Natural killer cell (primary cell): Measurements from ENCODE around the gene ZNF236. TPM values are rescaled to one million over a fixed set of nuclear protein-coding genes. Genes with fewer than 3 reads are reported as not detected.

Experiments
- ATAC-seq, 3 donors: fragments of 150-1000 bp in 2 of 3; fragments of 200-7000 bp in 1 of 3; cut with Tn5 transposase; 1 replicate in 1 of 3; 2 replicates in 2 of 3; pipeline ENCODE4 v1.10.0; 2021; ENCODE audit warnings: mild to moderate bottlenecking in 2 of 3, moderate library complexity in 2 of 3
- DNase-seq, 2 donors: peaks; one replicate each; pipeline versions ENCODE4 v3.0.0 to v3.0.0-alpha.2; 2013 to 2021; ENCODE audit warnings: mixed read lengths in 1 of 2
- H3K27ac ChIP-seq: one replicate; pipeline ENCODE4 v1.5.1; 2013; ENCODE audit warnings: mild to moderate bottlenecking, low read length
- H3K27me3 ChIP-seq: one replicate; pipeline ENCODE4 v1.6.1; 2013; ENCODE audit warnings: low read length; ENCODE audit not compliant: control insufficient read depth, insufficient read depth
- H3K36me3 ChIP-seq: one replicate; pipeline ENCODE4 v1.6.1; 2013; ENCODE audit warnings: low read length; ENCODE audit not compliant: control insufficient read depth, insufficient read depth
- H3K4me1 ChIP-seq: one replicate; pipeline ENCODE4 v1.6.1; 2013; ENCODE audit warnings: low read length; ENCODE audit not compliant: control insufficient read depth, insufficient read depth
- H3K4me3 ChIP-seq: one replicate; pipeline ENCODE4 v1.5.1; 2013; ENCODE audit warnings: low read length
- H3K9me3 ChIP-seq: one replicate; pipeline ENCODE4 v1.6.1; 2013; ENCODE audit warnings: low read length; ENCODE audit not compliant: control insufficient read depth, insufficient read depth
- H3K27ac Mint-ChIP-seq, 2 donors: one replicate each; pipeline ENCODE4 v1.8.0; 2022; ENCODE audit warnings: mild to moderate bottlenecking in 2 of 2, mixed read lengths in 2 of 2, moderate library complexity in 1 of 2
- H3K27me3 Mint-ChIP-seq, 2 donors: one replicate each; pipeline ENCODE4 v1.8.0; 2022; ENCODE audit warnings: low read depth in 2 of 2, mixed read lengths in 2 of 2
- H3K36me3 Mint-ChIP-seq: one replicate; pipeline ENCODE4 v1.8.0; 2022; ENCODE audit warnings: mixed read lengths
- H3K4me1 Mint-ChIP-seq, 2 donors: one replicate each; pipeline ENCODE4 v1.8.0; 2022; ENCODE audit warnings: mixed read lengths in 2 of 2
- H3K4me3 Mint-ChIP-seq: one replicate; pipeline ENCODE4 v1.8.0; 2022; ENCODE audit warnings: mild to moderate bottlenecking, moderate library complexity, mixed read lengths
- H3K9me3 Mint-ChIP-seq, 2 donors: one replicate each; pipeline ENCODE4 v1.8.0; 2022; ENCODE audit warnings: mixed read lengths in 2 of 2
- WGBS: methylation state at CpG from one replicate; pipeline ENCODE4 v1.1.7; 2013; ENCODE audit warnings: missing lambda C conversion rate; ENCODE audit not compliant: insufficient coverage; 5-methylcytosine and 5-hydroxymethylcytosine counted together
- intact Hi-C: fragments of 100-400 bp; cut with micrococcal nuclease; formaldehyde crosslinking; loops from one replicate; pipeline ENCODE4 v1.14.2; 2022
- total RNA-seq, 4 donors: library from RNA; stranded (reverse); fragments of 120-200 nt in 1 of 4; gene quantifications; one replicate each; pipeline versions ENCODE4 v1.2.3 to v1.2.4, GENCODE V29; 2013 to 2022
- TF ChIP-seq, protein P1 (sequence below): fragments of 200-600 bp; IDR thresholded peaks from one replicate; pipeline ENCODE4 v1.8.0; 2022; ENCODE audit warnings: antibody characterized with exemption

The ZNF236 gene
- total RNA-seq, 3 donors from 2014 or later (not counting 1 experiment from before 2014, with no cell fraction given) = 35.1 to 42.2 (median 39.7) TPM

DNA sequence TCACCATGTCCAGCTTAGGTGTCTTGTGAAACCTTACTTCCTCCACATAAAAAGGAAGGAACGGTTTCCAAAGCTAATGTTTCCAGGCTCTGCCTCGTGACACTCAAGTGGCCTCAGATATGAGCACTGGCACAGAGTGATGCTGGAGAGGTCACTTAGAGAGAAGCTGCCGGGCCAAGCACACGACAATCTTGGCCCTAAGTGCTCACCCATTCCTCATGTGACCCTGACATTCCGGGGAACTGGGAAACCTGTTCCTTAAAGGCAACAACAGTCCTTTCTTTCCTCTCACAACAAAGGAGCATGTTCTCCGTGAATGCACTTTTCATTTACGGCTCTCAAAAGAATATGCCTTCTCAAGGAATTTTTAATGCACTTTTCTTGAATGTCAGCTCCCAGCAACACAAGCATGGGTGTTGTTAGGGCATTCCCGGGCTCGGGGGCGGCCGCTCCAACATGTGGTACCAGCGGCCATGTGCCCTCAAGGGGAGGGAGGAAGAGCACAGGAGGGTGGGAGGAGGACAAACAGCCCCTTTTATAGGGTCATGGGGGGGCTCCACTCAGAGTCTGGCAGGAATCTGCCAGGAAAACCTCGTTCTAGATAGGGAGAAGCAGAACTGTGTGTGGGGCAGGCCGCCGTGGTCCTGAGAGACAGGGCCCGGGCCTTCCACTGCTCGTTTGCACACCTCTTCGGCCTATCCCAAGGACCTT, 191.6 kb downstream of the ZNF236 start:
- ATAC-seq (no peak), DNase-seq (no peak)
- peaks cover 29% of the 10 kb centered on the region for H3K4me1 ChIP-seq
- H3K4me3 ChIP-seq = no peak overlapping the region
- no peaks in the 10 kb centered on the region for H3K27me3 ChIP-seq
- Mint-ChIP-seq H3K36me3 (peaks cover 8% of the 10 kb centered on the region), H3K4me1 (peaks cover 76 to 77% of the 10 kb centered on the region in 2 donors), H3K27ac (peak overlapping the region; percentile 10 to 86), H3K9me3 (peaks cover 0 to 2% of the 10 kb centered on the region in 2 donors), H3K4me3 (no peak overlapping the region), H3K27me3 (no peaks in the 10 kb centered on the region)
- peaks cover 83% of the 10 kb centered on the region for H3K36me3 ChIP-seq
- 91% methylated on average over 18 of the region's 18 CpGs for WGBS
- intact Hi-C loops = no loop called here
- no peaks in the 10 kb centered on the region for H3K9me3 ChIP-seq
- H3K27ac ChIP-seq = no peak overlapping the region
- TF ChIP-seq, protein P1, sequence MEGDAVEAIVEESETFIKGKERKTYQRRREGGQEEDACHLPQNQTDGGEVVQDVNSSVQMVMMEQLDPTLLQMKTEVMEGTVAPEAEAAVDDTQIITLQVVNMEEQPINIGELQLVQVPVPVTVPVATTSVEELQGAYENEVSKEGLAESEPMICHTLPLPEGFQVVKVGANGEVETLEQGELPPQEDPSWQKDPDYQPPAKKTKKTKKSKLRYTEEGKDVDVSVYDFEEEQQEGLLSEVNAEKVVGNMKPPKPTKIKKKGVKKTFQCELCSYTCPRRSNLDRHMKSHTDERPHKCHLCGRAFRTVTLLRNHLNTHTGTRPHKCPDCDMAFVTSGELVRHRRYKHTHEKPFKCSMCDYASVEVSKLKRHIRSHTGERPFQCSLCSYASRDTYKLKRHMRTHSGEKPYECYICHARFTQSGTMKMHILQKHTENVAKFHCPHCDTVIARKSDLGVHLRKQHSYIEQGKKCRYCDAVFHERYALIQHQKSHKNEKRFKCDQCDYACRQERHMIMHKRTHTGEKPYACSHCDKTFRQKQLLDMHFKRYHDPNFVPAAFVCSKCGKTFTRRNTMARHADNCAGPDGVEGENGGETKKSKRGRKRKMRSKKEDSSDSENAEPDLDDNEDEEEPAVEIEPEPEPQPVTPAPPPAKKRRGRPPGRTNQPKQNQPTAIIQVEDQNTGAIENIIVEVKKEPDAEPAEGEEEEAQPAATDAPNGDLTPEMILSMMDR = no peak

DNA sequence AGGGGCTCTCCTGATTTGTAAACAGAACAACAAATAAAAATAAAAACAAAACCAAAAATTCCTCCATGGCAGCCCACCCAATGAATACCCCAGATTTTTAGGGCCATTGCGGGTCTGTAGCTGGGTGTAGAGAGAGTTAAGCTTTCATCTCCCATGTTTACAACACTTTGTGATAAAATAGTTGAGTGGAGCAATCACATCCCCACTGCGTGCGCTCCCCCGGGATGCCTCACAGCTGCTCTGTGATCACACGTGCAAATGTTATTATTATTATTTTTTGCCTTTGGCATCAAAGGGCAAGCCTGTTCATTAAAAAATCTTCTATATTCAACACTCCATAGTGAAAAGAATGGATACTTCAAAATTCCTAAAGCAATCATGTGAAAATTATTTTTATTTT, 192.2 kb downstream of the ZNF236 start:
- H3K9me3 ChIP-seq = no peaks in the 10 kb centered on the region
- Mint-ChIP-seq H3K4me1 (peaks cover 77 to 78% of the 10 kb centered on the region in 2 donors), H3K27ac (peak overlapping the region; percentile 10 to 86), H3K36me3 (peaks cover 8% of the 10 kb centered on the region), H3K4me3 (no peak overlapping the region), H3K27me3 (no peaks in the 10 kb centered on the region), H3K9me3 (peaks cover 0 to 2% of the 10 kb centered on the region in 2 donors)
- TF ChIP-seq, protein P1 = no peak
- H3K4me3 ChIP-seq = no peak overlapping the region
- peaks cover 28% of the 10 kb centered on the region for H3K4me1 ChIP-seq
- H3K27me3 ChIP-seq = no peaks in the 10 kb centered on the region
- intact Hi-C loops = no loop called here
- WGBS = 100% methylated on average over 4 of the region's 5 CpGs
- DNase-seq (no peak), ATAC-seq (no peak)
- no peak overlapping the region for H3K27ac ChIP-seq
- peaks cover 81% of the 10 kb centered on the region for H3K36me3 ChIP-seq

DNA sequence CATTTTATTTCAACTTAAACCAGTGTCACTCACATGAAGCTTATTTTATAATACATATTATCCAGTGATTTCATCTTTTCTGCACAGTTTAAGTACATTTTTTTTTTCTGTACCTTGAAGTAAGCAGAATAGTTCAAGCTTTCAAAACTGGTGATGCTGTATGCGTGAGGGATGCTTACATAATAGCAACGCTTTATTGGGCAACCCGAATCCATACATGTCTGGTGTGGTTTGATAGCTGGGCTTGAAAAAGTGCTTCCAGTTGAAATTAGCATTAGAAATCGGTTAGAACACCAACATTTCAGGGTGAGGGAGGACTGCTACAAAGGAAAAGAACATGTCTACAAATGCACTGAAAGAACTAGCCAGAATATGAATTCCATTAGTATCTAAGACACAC, 192.8 kb downstream of the ZNF236 start:
- Histone ChIP-seq H3K4me1 (peaks cover 32% of the 10 kb centered on the region), H3K27me3 (no peaks in the 10 kb centered on the region), H3K27ac (no peak overlapping the region), H3K36me3 (peaks cover 79% of the 10 kb centered on the region), H3K4me3 (no peak overlapping the region), H3K9me3 (no peaks in the 10 kb centered on the region)
- Mint-ChIP-seq H3K4me1 (peaks cover 77 to 78% of the 10 kb centered on the region in 2 donors), H3K4me3 (no peak overlapping the region), H3K27me3 (no peaks in the 10 kb centered on the region), H3K36me3 (peaks cover 8% of the 10 kb centered on the region), H3K9me3 (peaks cover 0 to 2% of the 10 kb centered on the region in 2 donors), H3K27ac (peak overlapping the region; percentile 72 to 86)
- TF ChIP-seq, protein P1 = no peak
- intact Hi-C loops = no loop called here
- ATAC-seq (no peak), DNase-seq (no peak)
- 88% methylated on average over 4 of the region's 4 CpGs for WGBS
